Upper lobe of left lung (tissue), 6 donors: Measurements from ENCODE around the gene SDK1. TPM values are rescaled to one million over a fixed set of nuclear protein-coding genes. Genes with fewer than 3 reads are reported as not detected.

Source experiments
- ATAC-seq, 2 donors: fragments of 200-7000 bp; cut with Tn5 transposase; one replicate each; pipeline ENCODE4 v1.9.1; 2022; ENCODE audit warnings: mild to moderate bottlenecking in 2 of 2, moderate library complexity in 2 of 2; ENCODE audit not compliant: low FRiP score in 2 of 2
- DNase-seq, 2 donors: peaks; one replicate each; pipeline ENCODE4 v3.0.0-alpha.2; 2019 to 2020
- H3K27ac ChIP-seq, 4 donors: fragments of 200-600 bp; sonication (generic); one replicate each; pipeline ENCODE4 v1.5.1; 2016 to 2019
- H3K27me3 ChIP-seq, 4 donors: fragments of 200-600 bp; sonication (generic); one replicate each; pipeline ENCODE4 v1.5.1; 2017 to 2019
- H3K36me3 ChIP-seq, 4 donors: fragments of 200-600 bp; sonication (generic); one replicate each; pipeline ENCODE4 v1.5.1; 2016 to 2019
- H3K4me1 ChIP-seq, 4 donors: fragments of 200-600 bp; sonication (generic); one replicate each; pipeline ENCODE4 v1.5.1; 2018 to 2019
- H3K4me3 ChIP-seq, 4 donors: fragments of 200-600 bp; sonication (generic); one replicate each; pipeline ENCODE4 v1.5.1; 2017 to 2019; ENCODE audit warnings: mild to moderate bottlenecking in 2 of 4, moderate library complexity in 1 of 4
- H3K9me3 ChIP-seq, 4 donors: fragments of 200-600 bp; sonication (generic); one replicate each; pipeline ENCODE4 v1.5.1; 2018 to 2019
- CTCF ChIP-seq, 6 experiments: fragments of 450-650 bp in 4 of 6; fragments of 200-600 bp in 2 of 6; sonication (generic) in 2 of 6; IDR thresholded peaks; one replicate each; pipeline ENCODE4 v1.5.1; 2016 to 2019; ENCODE audit warnings: antibody characterized with exemption in 6 of 6
- EP300 ChIP-seq, 4 donors: sonication (generic); formaldehyde crosslinking; IDR thresholded peaks; one replicate each; pipeline ENCODE4 v1.5.1; 2017; ENCODE audit warnings: antibody characterized with exemption in 4 of 4, control low read depth in 2 of 4
- POLR2A ChIP-seq, 4 donors: fragments of 450-650 bp; IDR thresholded peaks; one replicate each; pipeline ENCODE4 v1.5.1; 2016 to 2017; ENCODE audit warnings: antibody characterized with exemption in 4 of 4, mild to moderate bottlenecking in 2 of 4
- POLR2AphosphoS5 ChIP-seq, 2 donors: sonication (generic); formaldehyde crosslinking; IDR thresholded peaks; one replicate each; pipeline ENCODE4 v1.5.1; 2017; ENCODE audit warnings: antibody characterized with exemption in 2 of 2
- WGBS, 2 donors: methylation state at CpG; one replicate each; pipeline ENCODE4 v1.1.5; 2017 to 2018; 5-methylcytosine and 5-hydroxymethylcytosine counted together
- total RNA-seq, 6 donors: library from RNA; depleted of rRNA in 4 of 6; stranded (reverse); fragments of >200 nt in 4 of 6; gene quantifications; one replicate each; pipeline versions ENCODE4 v1.1.0 to v1.2.1, GENCODE V29; 2016 to 2021
- donor health status: DM: no; HTN: no; CAD: no; lungs with moderate emphysema.
- donor health status: DM: no; HTN: yes; CAD: no; lungs with severe emphysema.

SDK1 gene
- total RNA-seq, 6 donors from 2014 or later = 9.3 to 90.1 (median 11.8) TPM

- Histone ChIP-seq H3K27me3 (no peaks in the 10 kb centered on the region), H3K4me3 (no peak overlapping the region), H3K4me1 (no peaks in the 10 kb centered on the region), H3K9me3 (no peaks in the 10 kb centered on the region), H3K36me3 (peaks cover 0 to 3% (median 0%) of the 10 kb centered on the region in 4 donors), H3K27ac (no peak overlapping the region)
- DNase-seq (peak in 1 of 2 donors; percentile 75), ATAC-seq (no peak)
- no peak for TF ChIP-seq CTCF (IDR thresholded peaks at IDR 0.05)
- no peak for TF ChIP-seq EP300 (IDR thresholded peaks at IDR 0.05)
- TF ChIP-seq POLR2A (IDR thresholded peaks at IDR 0.05) = no peak
- TF ChIP-seq POLR2AphosphoS5 (IDR thresholded peaks at IDR 0.05) = no peak
- 94 to 96% methylated on average over 11 to 17 of the region's 18 CpGs for WGBS, 2 donors
Measured at GRCh38 chr7:4205828-4206227, 904.8 kb downstream of the SDK1 start.

GRCh38 chr7:4207011-4207410 is 906.0 kb downstream of the SDK1 start:
- WGBS, 2 donors = 92 to 96% methylated on average over 13 to 14 of the region's 14 CpGs

GRCh38 chr7:4208086-4208485 is 907.0 kb downstream of the SDK1 start:
- no peaks in the 10 kb centered on the region for H3K9me3 ChIP-seq
- peaks cover 0 to 3% (median 0%) of the 10 kb centered on the region in 4 donors for H3K36me3 ChIP-seq
- H3K27me3 ChIP-seq = no peaks in the 10 kb centered on the region
- WGBS, 2 donors = 87 to 93% methylated on average over 9 to 15 of the region's 15 CpGs
- ATAC-seq (no peak), DNase-seq (peak in 1 of 2 donors; percentile 75)
- no peak for TF ChIP-seq POLR2A (IDR thresholded peaks at IDR 0.05)
- TF ChIP-seq CTCF (IDR thresholded peaks at IDR 0.05) = no peak
- TF ChIP-seq POLR2AphosphoS5 (IDR thresholded peaks at IDR 0.05) = no peak
- no peak for TF ChIP-seq EP300 (IDR thresholded peaks at IDR 0.05)
- no peak overlapping the region for H3K27ac ChIP-seq
- H3K4me1 ChIP-seq = no peaks in the 10 kb centered on the region
- H3K4me3 ChIP-seq = no peak overlapping the region

More at GRCh38 chr7:4207011-4207410, 906.0 kb downstream of the SDK1 start:
- H3K36me3 ChIP-seq = peaks cover 0 to 3% (median 0%) of the 10 kb centered on the region in 4 donors
- ATAC-seq (no peak), DNase-seq (peak in 1 of 2 donors; percentile 64)
- H3K4me3 ChIP-seq = no peak overlapping the region
- H3K27me3 ChIP-seq = no peaks in the 10 kb centered on the region
- H3K9me3 ChIP-seq = no peaks in the 10 kb centered on the region
- H3K4me1 ChIP-seq = no peaks in the 10 kb centered on the region
- no peak overlapping the region for H3K27ac ChIP-seq
- TF ChIP-seq POLR2A (IDR thresholded peaks at IDR 0.05) (no peak), POLR2AphosphoS5 (IDR thresholded peaks at IDR 0.05) (no peak), CTCF (IDR thresholded peaks at IDR 0.05) (no peak), EP300 (IDR thresholded peaks at IDR 0.05) (no peak)

GRCh38 chr7:4208586-4208985 is 907.5 kb downstream of the SDK1 start:
- H3K36me3 ChIP-seq = peaks cover 0 to 3% (median 0%) of the 10 kb centered on the region in 4 donors
- H3K27ac ChIP-seq = no peak overlapping the region
- ATAC-seq (no peak), DNase-seq (no peak)
- H3K4me1 ChIP-seq = no peaks in the 10 kb centered on the region
- WGBS, 2 donors = 89 to 92% methylated on average over 10 to 12 of the region's 13 CpGs
- no peak for TF ChIP-seq POLR2A (IDR thresholded peaks at IDR 0.05)
- no peak for TF ChIP-seq POLR2AphosphoS5 (IDR thresholded peaks at IDR 0.05)
- TF ChIP-seq CTCF (IDR thresholded peaks at IDR 0.05) = no peak
- TF ChIP-seq EP300 (IDR thresholded peaks at IDR 0.05) = no peak
- no peaks in the 10 kb centered on the region for H3K9me3 ChIP-seq
- no peak overlapping the region for H3K4me3 ChIP-seq
- no peaks in the 10 kb centered on the region for H3K27me3 ChIP-seq

GRCh38 chr7:4209126-4209525 is 908.1 kb downstream of the SDK1 start:
- Histone ChIP-seq H3K4me1 (no peaks in the 10 kb centered on the region), H3K9me3 (no peaks in the 10 kb centered on the region), H3K4me3 (no peak overlapping the region), H3K36me3 (peaks cover 0 to 3% (median 0%) of the 10 kb centered on the region in 4 donors), H3K27me3 (no peaks in the 10 kb centered on the region), H3K27ac (no peak overlapping the region)
- WGBS, 2 donors = 78 to 100% methylated on average over 1 to 9 of the region's 10 CpGs
- DNase-seq = no peak
- ATAC-seq = no peak
- no peak for TF ChIP-seq POLR2AphosphoS5 (IDR thresholded peaks at IDR 0.05)
- no peak for TF ChIP-seq CTCF (IDR thresholded peaks at IDR 0.05)
- no peak for TF ChIP-seq EP300 (IDR thresholded peaks at IDR 0.05)
- no peak for TF ChIP-seq POLR2A (IDR thresholded peaks at IDR 0.05)
